Bronchial epithelial cell (primary cell): Measurements from ENCODE around the gene SLK. TPM values are rescaled to one million over a fixed set of nuclear protein-coding genes. Genes with fewer than 3 reads are reported as not detected.

ENCODE experiments used
- DNase-seq: peaks from one replicate; pipeline ENCODE4 v3.0.0-alpha.2; 2010; ENCODE audit warnings: low read depth
- FAIRE-seq: peaks from 2 replicates; lab custom pipeline; 2011; peaks lifted over from hg19 to GRCh38; lab: Jason Lieb, UNC
- H3K27me3 ChIP-seq: 2 replicates; pipeline ENCODE4 v1.5.1; 2011; ENCODE audit warnings: low read length; ENCODE audit not compliant: control insufficient read depth, insufficient read depth
- H3K36me3 ChIP-seq: 2 replicates; pipeline ENCODE4 v1.5.1; 2011; ENCODE audit warnings: low read length; ENCODE audit not compliant: control insufficient read depth, insufficient read depth
- H3K4me3 ChIP-seq: 2 replicates; pipeline ENCODE4 v1.5.1; 2011; ENCODE audit warnings: mild to moderate bottlenecking, low read depth, low read length, control low read depth
- total RNA-seq: library from RNA; depleted of rRNA; stranded (reverse); fragments of >200 nt; gene quantifications from 2 replicates; pipeline ENCODE4 v1.2.1, GENCODE V29; 2014
- TF ChIP-seq, protein P1 (sequence below): IDR thresholded peaks from 2 replicates; pipeline ENCODE4 v1.5.1; 2011; ENCODE audit warnings: mild to moderate bottlenecking, moderate library complexity, low read length, control low read depth, inconsistent platforms; ENCODE audit not compliant: insufficient read depth, severe bottlenecking

Gene SLK
- total RNA-seq, 1 donor from 2014 or later, result 85.3 TPM

DNA sequence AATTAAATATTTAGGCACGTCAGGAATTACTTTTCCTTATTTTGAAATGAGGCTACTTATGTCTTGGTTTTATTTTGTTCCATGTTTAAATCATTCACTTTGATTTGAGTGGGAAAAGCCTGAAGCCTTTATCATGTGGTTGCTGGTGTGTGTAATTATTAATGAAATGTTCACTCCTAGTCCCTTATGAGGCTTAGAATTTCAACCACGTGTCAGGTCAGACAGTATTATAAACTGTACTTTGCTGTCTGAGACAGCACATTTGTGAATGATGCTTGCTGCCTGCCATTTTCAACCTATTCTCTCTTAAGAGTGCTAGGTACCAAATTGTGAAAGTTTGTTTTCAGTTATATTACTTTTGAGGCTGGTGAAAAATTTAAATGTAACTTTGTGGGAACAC, 59.8 kb downstream of the SLK start:
- TF ChIP-seq, protein P1, sequence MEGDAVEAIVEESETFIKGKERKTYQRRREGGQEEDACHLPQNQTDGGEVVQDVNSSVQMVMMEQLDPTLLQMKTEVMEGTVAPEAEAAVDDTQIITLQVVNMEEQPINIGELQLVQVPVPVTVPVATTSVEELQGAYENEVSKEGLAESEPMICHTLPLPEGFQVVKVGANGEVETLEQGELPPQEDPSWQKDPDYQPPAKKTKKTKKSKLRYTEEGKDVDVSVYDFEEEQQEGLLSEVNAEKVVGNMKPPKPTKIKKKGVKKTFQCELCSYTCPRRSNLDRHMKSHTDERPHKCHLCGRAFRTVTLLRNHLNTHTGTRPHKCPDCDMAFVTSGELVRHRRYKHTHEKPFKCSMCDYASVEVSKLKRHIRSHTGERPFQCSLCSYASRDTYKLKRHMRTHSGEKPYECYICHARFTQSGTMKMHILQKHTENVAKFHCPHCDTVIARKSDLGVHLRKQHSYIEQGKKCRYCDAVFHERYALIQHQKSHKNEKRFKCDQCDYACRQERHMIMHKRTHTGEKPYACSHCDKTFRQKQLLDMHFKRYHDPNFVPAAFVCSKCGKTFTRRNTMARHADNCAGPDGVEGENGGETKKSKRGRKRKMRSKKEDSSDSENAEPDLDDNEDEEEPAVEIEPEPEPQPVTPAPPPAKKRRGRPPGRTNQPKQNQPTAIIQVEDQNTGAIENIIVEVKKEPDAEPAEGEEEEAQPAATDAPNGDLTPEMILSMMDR, result no peak
- DNase-seq (no peak), FAIRE-seq (no peak)

DNA sequence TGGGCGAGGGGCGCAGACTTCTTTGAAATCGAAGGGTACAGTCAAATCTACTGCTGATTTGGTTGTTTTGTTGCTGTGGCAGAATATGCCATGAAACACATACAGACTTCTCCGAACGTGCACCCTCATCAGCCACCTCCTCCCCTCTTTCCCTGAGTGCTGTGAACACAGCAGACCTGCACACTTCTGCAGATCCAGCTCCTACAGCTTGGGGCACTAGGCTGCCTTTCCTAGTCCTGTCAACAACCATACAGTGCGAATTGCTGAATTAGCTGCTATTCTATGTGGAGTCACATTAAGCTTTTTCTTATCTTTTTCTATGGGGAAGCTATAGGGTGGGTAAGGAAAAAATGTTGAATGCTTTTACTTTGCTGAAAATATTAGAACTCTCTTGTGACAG, 61.2 kb downstream of the SLK start:
- peaks cover 10% of the 10 kb centered on the region for H3K36me3 ChIP-seq

More for the DNA sequence above, 59.8 kb downstream of the SLK start:
- Histone ChIP-seq H3K4me3 (no peak overlapping the region), H3K27me3 (no peaks in the 10 kb centered on the region), H3K36me3 (peaks cover 9% of the 10 kb centered on the region)

DNA sequence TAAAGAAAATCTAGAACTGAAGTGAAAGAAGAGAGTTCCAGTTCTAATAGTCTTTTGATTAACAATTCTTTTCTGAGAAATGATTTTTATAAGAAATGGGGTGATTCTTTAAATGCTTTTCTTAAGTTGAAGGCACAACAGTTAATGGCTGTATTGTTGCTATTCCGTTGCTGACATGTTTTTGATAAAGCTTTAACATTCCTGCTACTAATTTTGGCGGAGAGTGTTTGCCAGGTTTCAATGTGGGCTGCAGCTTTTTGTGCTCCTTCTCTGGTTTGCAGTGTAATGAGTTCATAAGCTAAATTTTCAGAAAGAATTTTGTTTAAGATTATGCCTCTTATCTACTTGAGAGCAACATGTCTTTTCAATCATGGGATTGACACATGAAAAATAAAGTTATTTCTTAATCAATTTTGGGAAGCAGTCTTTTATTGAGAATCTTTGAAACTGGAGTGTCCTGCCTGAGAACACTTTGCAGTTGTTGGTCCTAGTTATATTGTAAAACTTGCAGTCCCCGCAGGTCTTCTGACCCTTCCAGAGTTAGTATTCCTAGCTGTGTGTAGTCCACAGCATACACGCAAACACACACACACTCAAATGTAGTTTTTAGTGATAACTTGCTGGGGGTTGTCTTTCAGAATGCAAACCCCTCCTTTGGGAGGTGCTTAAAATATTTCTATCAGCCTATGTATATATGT, 62.0 kb downstream of the SLK start:
- DNase-seq (no peak), FAIRE-seq (no peak)
- TF ChIP-seq, protein P1, result no peak
- Histone ChIP-seq H3K36me3 (peaks cover 18% of the 10 kb centered on the region), H3K4me3 (no peak overlapping the region), H3K27me3 (no peaks in the 10 kb centered on the region)

More for the DNA sequence above, 61.2 kb downstream of the SLK start:
- Histone ChIP-seq H3K4me3 (no peak overlapping the region), H3K27me3 (no peaks in the 10 kb centered on the region)
- DNase-seq, result peak; percentile 55
- FAIRE-seq, result no peak
- TF ChIP-seq, protein P1, result peak; percentile 60

DNA sequence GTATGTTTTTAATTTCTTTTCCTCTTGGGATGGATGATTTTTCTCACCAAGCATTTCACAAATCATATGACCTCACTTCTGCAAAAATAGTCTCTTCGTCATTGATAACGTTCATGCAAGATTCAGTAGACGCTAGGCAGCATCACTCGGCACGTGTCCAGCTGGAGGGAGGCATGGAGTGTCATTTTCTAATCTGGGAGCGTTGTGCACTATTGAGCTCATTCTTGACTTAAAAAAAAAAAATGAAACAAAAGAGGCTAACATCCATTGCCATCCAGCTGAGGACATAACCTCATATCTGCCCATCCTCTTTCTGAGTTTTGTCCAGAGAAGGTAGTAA, 62.6 kb downstream of the SLK start:
- no peak overlapping the region for H3K4me3 ChIP-seq
- H3K36me3 ChIP-seq, result peaks cover 20% of the 10 kb centered on the region
- FAIRE-seq (no peak), DNase-seq (no peak)
- TF ChIP-seq, protein P1, result no peak
- H3K27me3 ChIP-seq, result no peaks in the 10 kb centered on the region

DNA sequence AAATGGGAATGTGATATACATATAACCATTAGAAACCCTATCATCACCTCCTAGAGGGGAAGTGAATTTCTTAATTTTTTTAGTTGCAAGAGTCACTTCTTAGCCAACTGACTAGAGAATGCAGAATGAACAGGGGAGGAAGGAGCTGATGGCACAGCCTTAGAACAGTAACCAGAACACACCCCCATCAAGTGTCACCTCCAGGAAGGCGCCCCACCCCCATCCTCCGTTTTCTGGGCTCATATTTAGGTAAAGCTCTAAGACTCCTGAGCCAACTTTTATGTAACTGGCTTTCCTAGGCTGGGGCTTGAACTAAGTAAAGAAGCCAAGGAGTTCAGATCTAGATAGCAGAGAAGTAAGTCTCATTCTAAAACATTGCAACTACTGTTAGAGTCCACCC, 64.7 kb downstream of the SLK start:
- H3K4me3 ChIP-seq, result no peak overlapping the region
- no peak for DNase-seq
- peaks cover 31% of the 10 kb centered on the region for H3K36me3 ChIP-seq
- no peaks in the 10 kb centered on the region for H3K27me3 ChIP-seq
- no peak for FAIRE-seq
- TF ChIP-seq, protein P1, result no peak
